Transverse colon (tissue), 4 donors: ENCODE data around the gene PSG4. TPM values are rescaled to one million over a fixed set of nuclear protein-coding genes. Genes with fewer than 3 reads are reported as not detected.
"Not testable (repeated sequence)": the region's sequence is repeated elsewhere in the genome, so short reads cannot be mapped to it uniquely, and the experiment has no call there.

ENCODE experiments used
- DNase-seq: peaks from one replicate; pipeline ENCODE4 v3.0.0-alpha.2; 2019
- H3K27ac ChIP-seq, 4 donors: fragments of 200-600 bp; sonication (generic); 2 replicates each; pipeline ENCODE4 v1.5.1; 2016 to 2018; ENCODE audit warnings: inconsistent platforms in 4 of 4
- H3K27me3 ChIP-seq: fragments of 200-600 bp; sonication (generic); 2 replicates; pipeline ENCODE4 v1.5.1; 2017; ENCODE audit warnings: inconsistent platforms
- H3K36me3 ChIP-seq, 4 donors: fragments of 200-600 bp; sonication (generic); 2 replicates each; pipeline ENCODE4 v1.5.1; 2017 to 2019; ENCODE audit warnings: inconsistent platforms in 4 of 4
- H3K4me1 ChIP-seq, 4 donors: fragments of 200-600 bp; sonication (generic); 2 replicates each; pipeline ENCODE4 v1.5.1; 2017 to 2020; ENCODE audit warnings: inconsistent platforms in 4 of 4
- H3K4me3 ChIP-seq, 4 donors: fragments of 200-600 bp; sonication (generic); 1 replicate in 1 of 4; 2 replicates in 3 of 4; pipeline versions ENCODE4 v1.5.1 to v1.6.1; 2017 to 2019; ENCODE audit warnings: inconsistent platforms in 4 of 4
- H3K9me3 ChIP-seq, 2 donors: fragments of 200-600 bp; sonication (generic); 2 replicates each; pipeline ENCODE4 v1.5.1; 2017 to 2019; ENCODE audit warnings: inconsistent platforms in 2 of 2
- CTCF ChIP-seq, 5 experiments: fragments of 200-600 bp in 3 of 5; fragments of 450-650 bp in 2 of 5; sonication (generic) in 3 of 5; IDR thresholded peaks; 1 replicate in 2 of 5; 2 replicates in 3 of 5; pipeline ENCODE4 v1.5.1; 2016 to 2017; ENCODE audit warnings: antibody characterized with exemption in 5 of 5, inconsistent platforms in 3 of 5, mild to moderate bottlenecking in 2 of 5, moderate library complexity in 1 of 5
- EP300 ChIP-seq: sonication (generic); formaldehyde crosslinking; IDR thresholded peaks from one replicate; pipeline ENCODE4 v1.6.1; 2017; ENCODE audit warnings: antibody characterized with exemption, low read depth
- POLR2A ChIP-seq: fragments of 450-650 bp; IDR thresholded peaks from one replicate; pipeline ENCODE4 v1.6.1; 2016; ENCODE audit warnings: antibody characterized with exemption, mild to moderate bottlenecking, moderate library complexity
- POLR2AphosphoS5 ChIP-seq, 3 donors: sonication (generic); formaldehyde crosslinking; IDR thresholded peaks; one replicate each; pipeline ENCODE4 v1.6.1; 2016; ENCODE audit warnings: antibody characterized with exemption in 3 of 3
- WGBS, 2 donors: methylation state at CpG; one replicate each; pipeline ENCODE4 v1.1.5; 2018; ENCODE audit warnings: low coverage in 1 of 2; 5-methylcytosine and 5-hydroxymethylcytosine counted together
- in situ Hi-C, 4 donors: fragments of 200-750 bp; cut with MboI; loops; one replicate each; pipeline versions ENCODE4 v1.15.0 to v1.15.1; 2017; ENCODE audit warnings: low sequenced_read_pairs in 3 of 4, low pct_ligation_motif_present in 1 of 4, low pct_unique_long_range_greater_than_20kb in 1 of 4
- intact Hi-C: fragments of 100-400 bp; cut with DNase I; formaldehyde crosslinking; loops from one replicate; pipeline ENCODE4 v1.15.1; 2023; ENCODE audit warnings: low total_unique reads
- total RNA-seq, 4 donors: library from RNA; depleted of rRNA; stranded (reverse); fragments of >200 nt; gene quantifications; one replicate each; pipeline ENCODE4 v1.1.0, GENCODE V29; 2016

The PSG4 gene
- total RNA-seq, 4 donors from 2014 or later = not detected

- 73 to 78% methylated on average over 2 of the region's 2 CpGs for WGBS, 2 donors
- in situ Hi-C loops (no loop called here), intact Hi-C loops (no loop called here)
- H3K27ac ChIP-seq = no peak overlapping the region
- no peak overlapping the region for H3K4me3 ChIP-seq
- no peaks in the 10 kb centered on the region for H3K4me1 ChIP-seq
- TF ChIP-seq POLR2A (no peak), POLR2AphosphoS5 (IDR thresholded peaks at IDR 0.05) (no peak), EP300 (no peak), CTCF (IDR thresholded peaks at IDR 0.05) (no peak)
- no peak for DNase-seq
- H3K36me3 ChIP-seq = no peaks in the 10 kb centered on the region
- peaks cover 20 to 26% of the 10 kb centered on the region in 2 donors for H3K9me3 ChIP-seq
- no peaks in the 10 kb centered on the region for H3K27me3 ChIP-seq
Measured at GRCh38 chr19:43229315-43229714, 23.9 kb upstream of the PSG4 start.

GRCh38 chr19:43228730-43229129, 23.3 kb upstream of the PSG4 start:
- H3K4me1 ChIP-seq, H3K4me3 ChIP-seq, H3K27me3 ChIP-seq, H3K27ac ChIP-seq, H3K36me3 ChIP-seq, in situ Hi-C loops, DNase-seq, intact Hi-C loops: not testable (repeated sequence)
- 85% methylated on average over 2 of the region's 2 CpGs; no CpG with 5 or more reads in 1 of the 2 donors for WGBS, 2 donors
- peaks cover 20 to 26% of the 10 kb centered on the region in 2 donors for H3K9me3 ChIP-seq

- in situ Hi-C loops = not testable (repeated sequence)
Measured at GRCh38 chr19:43226986-43227385, 21.5 kb upstream of the PSG4 start.

GRCh38 chr19:43224855-43225253, 19.4 kb upstream of the PSG4 start:
- Histone ChIP-seq H3K4me3 (no peak overlapping the region), H3K36me3 (no peaks in the 10 kb centered on the region), H3K9me3 (peaks cover 12 to 21% of the 10 kb centered on the region in 2 donors), H3K27ac (no peak overlapping the region), H3K27me3 (no peaks in the 10 kb centered on the region), H3K4me1 (no peaks in the 10 kb centered on the region)
- WGBS, 2 donors = 75 to 92% methylated on average over 1 to 2 of the region's 2 CpGs
- TF ChIP-seq CTCF (IDR thresholded peaks at IDR 0.05) (no peak), EP300 (no peak), POLR2A (no peak), POLR2AphosphoS5 (IDR thresholded peaks at IDR 0.05) (no peak)
- DNase-seq = no peak
- in situ Hi-C loops (no loop called here), intact Hi-C loops (no loop called here)

More at GRCh38 chr19:43226986-43227385, 21.5 kb upstream of the PSG4 start:
- DNase-seq, H3K27me3 ChIP-seq, H3K4me3 ChIP-seq, intact Hi-C loops, H3K36me3 ChIP-seq, H3K27ac ChIP-seq, H3K4me1 ChIP-seq: not testable (repeated sequence)
- WGBS, 2 donors = 67 to 89% methylated on average over 1 of the region's 1 CpG
- peaks cover 20 to 26% of the 10 kb centered on the region in 2 donors for H3K9me3 ChIP-seq

GRCh38 chr19:43224201-43224854, 18.9 kb upstream of the PSG4 start:
- WGBS, 2 donors = 62 to 77% methylated on average over 2 to 5 of the region's 5 CpGs
- DNase-seq, in situ Hi-C loops, H3K27ac ChIP-seq, H3K4me3 ChIP-seq, H3K4me1 ChIP-seq, intact Hi-C loops, H3K27me3 ChIP-seq, H3K36me3 ChIP-seq: not testable (repeated sequence)
- peaks cover 12 to 19% of the 10 kb centered on the region in 2 donors for H3K9me3 ChIP-seq

GRCh38 chr19:43221891-43222290, 16.5 kb upstream of the PSG4 start:
- DNase-seq, H3K4me3 ChIP-seq, H3K36me3 ChIP-seq, H3K27me3 ChIP-seq, H3K9me3 ChIP-seq, intact Hi-C loops, H3K27ac ChIP-seq, H3K4me1 ChIP-seq, in situ Hi-C loops: not testable (repeated sequence)
- WGBS, 2 donors = 96% methylated on average over 4 of the region's 22 CpGs; no CpG with 5 or more reads in 1 of the 2 donors

- intact Hi-C loops, H3K9me3 ChIP-seq, H3K36me3 ChIP-seq, H3K4me3 ChIP-seq, H3K27ac ChIP-seq, H3K4me1 ChIP-seq, in situ Hi-C loops, H3K27me3 ChIP-seq, DNase-seq: not testable (repeated sequence)
- WGBS, 2 donors = 83% methylated on average over 4 of the region's 4 CpGs; no CpG with 5 or more reads in 1 of the 2 donors
Measured at GRCh38 chr19:43219136-43219535, 13.7 kb upstream of the PSG4 start.

- H3K36me3 ChIP-seq, DNase-seq, H3K27me3 ChIP-seq, H3K27ac ChIP-seq, in situ Hi-C loops, H3K4me3 ChIP-seq, H3K9me3 ChIP-seq, H3K4me1 ChIP-seq, intact Hi-C loops: not testable (repeated sequence)
- WGBS, 2 donors = 36 to 60% methylated on average over 2 of the region's 2 CpGs
Measured at GRCh38 chr19:43215881-43216280, 10.4 kb upstream of the PSG4 start.
